ENCODE data around the gene TOX2.

Gene TOX2

GRCh38 chr20:43941476-43942200 lies 27.0 kb downstream of the TOX2 start:
- DNase-seq, result no peak

GRCh38 chr20:43942201-43942590 lies 27.5 kb downstream of the TOX2 start:
- DNase-seq, result no peak

GRCh38 chr20:43942667-43943285 lies 28.1 kb downstream of the TOX2 start:
- no peak for DNase-seq

- no peak for DNase-seq
Measured at GRCh38 chr20:43943725-43944124, 29.1 kb downstream of the TOX2 start.

GRCh38 chr20:43944653-43945235 lies 30.1 kb downstream of the TOX2 start:
- DNase-seq, result no peak

GRCh38 chr20:43945391-43946205 lies 30.9 kb downstream of the TOX2 start:
- DNase-seq, result no peak

GRCh38 chr20:43946206-43946491 lies 31.5 kb downstream of the TOX2 start:
- no peak for DNase-seq

GRCh38 chr20:43946659-43947315 lies 32.1 kb downstream of the TOX2 start:
- DNase-seq, result no peak

GRCh38 chr20:43947316-43947710 lies 32.7 kb downstream of the TOX2 start:
- DNase-seq, result no peak

- DNase-seq, result no peak
Measured at GRCh38 chr20:43948455-43948854, 33.8 kb downstream of the TOX2 start.

- DNase-seq, result no peak
Measured at GRCh38 chr20:43949248-43949647, 34.6 kb downstream of the TOX2 start.

- no peak for DNase-seq
Measured at GRCh38 chr20:43949741-43950618, 35.3 kb downstream of the TOX2 start.

GRCh38 chr20:43953919-43954592 lies 39.4 kb downstream of the TOX2 start:
- DNase-seq, result no peak

- DNase-seq, result no peak
Measured at GRCh38 chr20:43954704-43955061, 40.0 kb downstream of the TOX2 start.

GRCh38 chr20:43955062-43955749 lies 40.6 kb downstream of the TOX2 start:
- DNase-seq, result no peak

GRCh38 chr20:43955750-43956191 lies 41.1 kb downstream of the TOX2 start:
- DNase-seq, result no peak

- no peak for DNase-seq
Measured at GRCh38 chr20:43957392-43957791, 42.7 kb downstream of the TOX2 start.

GRCh38 chr20:43958626-43959025 lies 44.0 kb downstream of the TOX2 start:
- DNase-seq, result no peak

- peak; percentile 20 for DNase-seq
Measured at GRCh38 chr20:43959079-43959919, 44.6 kb downstream of the TOX2 start.

GRCh38 chr20:43959920-43960227 lies 45.2 kb downstream of the TOX2 start:
- DNase-seq, result no peak
